ENCODE measurements around the gene SH3RF3.
"Not testable (repeated sequence)": the region's sequence is repeated elsewhere in the genome, so short reads cannot be mapped to it uniquely, and the experiment has no call there.

SH3RF3 gene

DNA sequence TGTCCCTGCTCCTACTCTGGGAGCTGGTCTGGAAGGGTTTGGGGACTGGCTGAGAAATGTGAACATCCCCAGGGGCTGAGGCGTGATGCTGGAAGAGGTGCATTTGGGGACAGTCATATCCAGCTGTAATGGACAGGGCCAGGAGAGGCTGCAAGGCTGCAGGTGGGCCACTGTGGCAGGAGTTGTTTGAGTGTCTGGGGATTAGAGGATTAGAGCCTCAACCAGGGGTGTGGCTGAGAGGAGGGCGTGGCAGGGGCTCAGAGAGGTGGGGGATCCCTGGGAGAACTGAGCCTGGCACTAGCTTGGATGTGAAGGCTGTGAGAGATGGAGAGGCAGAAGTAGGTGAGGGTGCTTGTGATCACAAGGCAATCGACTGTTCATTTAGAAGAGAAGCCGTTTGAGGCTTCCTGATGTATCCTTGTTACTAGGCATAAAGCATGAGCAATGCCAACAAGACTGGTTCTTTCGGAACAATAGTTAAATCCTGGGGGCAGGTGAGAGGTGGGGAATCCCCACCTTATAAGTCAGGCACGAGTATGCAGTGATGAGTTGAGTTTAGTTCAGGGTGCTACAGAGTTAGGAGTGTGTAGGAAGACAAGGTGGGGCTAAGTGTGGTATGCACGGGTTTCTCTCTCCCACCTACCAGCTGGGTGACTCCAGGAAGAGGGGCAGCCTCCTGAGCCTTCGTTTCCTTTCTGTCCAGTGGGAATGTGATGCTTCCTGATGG, 31.9 kb downstream of the SH3RF3 start:
- DNase-seq = no peak

DNA sequence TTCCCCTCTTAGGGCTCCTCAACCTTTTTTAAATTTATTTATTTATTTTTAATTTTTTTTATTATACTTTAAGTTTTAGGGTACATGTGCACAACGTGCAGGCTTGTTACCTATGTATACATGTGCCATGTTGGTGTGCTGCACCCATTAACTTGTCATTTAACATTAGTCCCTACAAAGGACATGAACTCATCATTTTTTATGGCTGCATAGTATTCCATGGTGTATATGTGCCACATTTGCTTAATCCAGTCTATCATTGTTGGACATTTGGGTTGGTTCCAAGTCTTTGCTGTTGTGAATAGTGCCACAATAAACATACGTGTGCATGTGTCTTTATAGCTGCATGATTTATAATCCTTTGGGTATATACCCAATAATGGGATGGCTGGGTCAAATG, 33.4 kb downstream of the SH3RF3 start:
- DNase-seq = not testable (repeated sequence)

DNA sequence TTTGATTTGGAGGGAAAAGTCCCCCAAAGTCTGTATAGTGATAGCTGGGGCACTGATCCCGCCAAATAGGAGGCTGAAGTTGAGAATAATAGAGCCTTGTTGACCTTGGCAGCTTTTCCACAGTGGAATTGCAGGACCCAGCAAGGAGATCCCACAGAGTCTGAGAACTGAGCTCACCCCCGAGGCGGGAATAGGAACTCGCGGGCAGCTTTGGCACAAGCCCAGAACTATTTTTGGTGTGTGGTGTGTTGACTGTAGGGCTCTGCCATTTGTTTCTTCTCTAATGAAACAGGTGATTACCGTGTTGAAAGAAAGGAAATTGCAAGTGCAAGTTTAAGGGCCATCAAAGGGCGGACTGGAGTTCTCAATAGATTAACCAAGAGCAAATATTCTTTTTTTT, 34.0 kb downstream of the SH3RF3 start:
- DNase-seq = no peak

- DNase-seq = no peak
Measured at GRCh38 chr2:109164311-109164710, 35.3 kb downstream of the SH3RF3 start.

DNA sequence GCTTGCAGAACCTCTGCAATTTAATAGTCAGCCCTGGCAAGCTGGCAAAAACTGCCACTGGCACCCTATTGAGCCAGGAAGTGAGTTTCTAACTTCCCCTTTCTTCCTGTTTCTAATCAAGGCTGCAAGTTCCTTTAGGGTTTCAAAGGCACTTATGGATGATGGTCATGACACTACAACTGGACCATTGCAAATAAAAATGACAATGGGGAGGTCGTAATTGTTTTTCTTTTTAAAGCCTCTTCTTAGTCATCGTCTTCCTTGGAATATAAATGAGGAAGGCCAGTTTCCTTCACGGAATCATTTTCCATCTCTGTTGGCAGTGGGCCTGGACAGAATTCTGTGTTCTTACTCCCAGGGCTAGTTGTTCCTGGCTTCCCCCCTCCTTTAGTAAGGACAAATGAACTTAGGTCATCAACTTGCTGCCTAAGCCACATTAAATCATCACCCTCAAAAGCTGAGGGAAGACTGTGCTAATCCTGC, 35.8 kb downstream of the SH3RF3 start:
- DNase-seq = no peak

- no peak for DNase-seq
Measured at GRCh38 chr2:109166811-109167210, 37.8 kb downstream of the SH3RF3 start.

DNA sequence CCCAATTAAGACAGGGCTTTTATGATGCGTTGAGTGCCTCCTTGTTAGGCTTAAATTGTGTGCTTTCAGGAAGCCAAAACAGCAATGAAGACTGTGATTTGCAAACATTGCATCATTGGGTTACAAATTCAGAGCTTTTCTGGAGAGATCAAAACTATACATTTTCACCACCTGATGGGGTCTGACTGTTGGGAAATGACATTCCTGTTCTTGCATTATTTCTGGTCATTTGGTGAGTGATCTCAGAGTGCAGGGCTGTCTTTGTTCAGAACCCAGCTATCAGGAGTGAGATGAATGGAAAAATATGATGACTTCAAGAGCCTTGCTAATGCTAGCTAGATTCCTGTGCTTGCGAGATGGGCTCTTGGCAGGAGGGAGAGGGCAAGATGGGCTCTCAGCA, 39.1 kb downstream of the SH3RF3 start:
- no peak for DNase-seq

GRCh38 chr2:109168716-109169115, 39.7 kb downstream of the SH3RF3 start:
- no peak for DNase-seq

DNA sequence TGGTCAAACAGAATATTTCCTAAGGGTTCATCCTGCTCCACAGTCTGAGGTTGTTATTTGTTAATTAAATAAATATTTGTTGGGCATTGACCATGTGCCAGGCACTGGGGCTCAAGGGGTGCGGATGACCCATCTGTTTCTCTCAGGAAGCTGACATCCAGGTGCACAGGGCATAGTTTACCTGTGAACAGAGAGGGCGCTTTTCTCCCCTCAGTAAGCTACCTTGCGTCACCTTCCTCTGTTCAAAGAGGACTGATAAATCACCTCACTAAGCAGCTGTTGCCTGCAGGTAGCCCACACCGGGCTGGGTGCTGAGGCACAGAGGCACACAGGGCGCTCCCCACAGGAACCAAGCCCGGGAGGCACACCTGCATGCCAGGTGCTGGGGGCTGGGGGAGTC, 41.6 kb downstream of the SH3RF3 start:
- DNase-seq = no peak

GRCh38 chr2:109171444-109172334, 42.7 kb downstream of the SH3RF3 start:
- DNase-seq = no peak

- no peak for DNase-seq
Measured at GRCh38 chr2:109172556-109173105, 43.6 kb downstream of the SH3RF3 start.

DNA sequence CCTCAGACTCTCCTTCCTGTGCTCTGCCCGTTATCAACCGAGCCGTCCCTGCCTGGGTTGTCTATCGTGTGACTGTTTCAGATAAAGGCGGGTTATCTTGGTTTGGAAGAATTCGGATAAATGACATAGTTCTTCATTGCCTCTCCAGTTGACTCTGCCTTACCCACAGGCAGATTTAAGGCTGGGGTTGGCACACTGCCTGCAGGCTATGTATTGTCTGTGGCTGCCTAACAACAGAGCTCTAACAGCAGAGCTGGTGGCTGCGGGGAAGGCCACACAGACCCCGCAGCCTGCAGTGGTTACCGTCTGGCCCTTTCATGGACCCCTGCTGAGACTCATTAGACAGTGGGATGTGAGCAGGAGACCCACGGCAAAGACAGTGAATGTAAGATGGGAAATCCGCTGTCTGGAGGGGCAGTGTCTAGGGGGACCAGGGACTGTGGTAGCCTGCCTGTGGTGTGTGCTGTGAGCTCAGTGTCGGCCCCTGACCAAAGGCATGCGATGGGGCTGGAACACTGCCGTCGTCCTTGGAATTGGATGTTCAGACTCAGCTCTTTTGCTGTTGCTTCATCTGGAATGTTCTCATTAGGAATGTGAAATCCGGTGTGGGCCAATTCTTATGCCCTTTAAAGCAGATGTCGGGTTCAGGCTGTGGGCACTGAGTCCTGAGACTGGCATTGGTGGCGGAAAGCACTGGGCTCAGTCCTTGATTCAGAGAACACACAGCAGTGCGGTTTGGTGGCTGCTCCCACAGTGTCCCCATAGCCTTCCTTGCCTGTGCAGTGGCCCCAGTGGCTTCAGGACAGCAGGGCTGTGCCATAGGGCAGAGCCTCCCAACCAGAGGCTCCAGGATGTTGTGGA, 44.5 kb downstream of the SH3RF3 start:
- no peak for DNase-seq

DNA sequence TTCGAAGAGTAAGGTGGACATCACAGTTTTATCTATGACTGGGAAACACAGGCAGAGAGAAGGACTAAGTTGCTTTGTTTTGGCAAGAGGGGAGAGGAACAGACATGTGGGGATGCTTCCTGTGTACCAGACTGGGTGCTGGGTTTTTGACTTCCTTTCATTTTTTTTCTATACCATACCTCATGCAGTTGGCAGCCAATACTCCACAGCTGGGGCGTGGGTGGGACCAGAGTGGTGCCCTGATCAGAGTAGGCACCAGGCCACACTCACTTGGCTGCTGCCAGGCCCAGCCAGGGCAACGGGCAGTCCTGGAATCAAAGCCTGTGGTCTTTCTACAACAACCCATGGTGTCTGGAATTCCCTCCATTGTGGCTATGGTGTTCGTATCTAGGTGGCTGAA, 45.2 kb downstream of the SH3RF3 start:
- DNase-seq = no peak

GRCh38 chr2:109174626-109175349, 45.8 kb downstream of the SH3RF3 start:
- no peak for DNase-seq

DNA sequence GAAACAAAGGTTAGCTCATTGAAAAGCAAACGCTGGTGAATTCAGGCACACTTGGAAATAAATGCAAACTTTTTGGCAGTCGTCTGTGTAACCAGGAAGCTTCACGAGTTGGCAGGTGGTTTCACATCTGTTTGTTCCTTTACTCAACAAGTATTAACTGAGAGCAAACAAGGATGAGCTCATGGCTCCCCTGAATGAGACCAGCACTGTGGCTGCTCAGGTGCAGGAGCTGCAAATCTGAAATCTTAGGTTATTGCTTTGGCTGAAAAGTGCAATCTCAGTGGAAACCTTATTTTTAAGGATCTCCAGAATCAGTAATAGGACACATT, 46.3 kb downstream of the SH3RF3 start:
- DNase-seq = no peak

GRCh38 chr2:109176928-109177327, 47.9 kb downstream of the SH3RF3 start:
- no peak for DNase-seq

- no peak for DNase-seq
Measured at GRCh38 chr2:109177635-109178034, 48.6 kb downstream of the SH3RF3 start.

DNA sequence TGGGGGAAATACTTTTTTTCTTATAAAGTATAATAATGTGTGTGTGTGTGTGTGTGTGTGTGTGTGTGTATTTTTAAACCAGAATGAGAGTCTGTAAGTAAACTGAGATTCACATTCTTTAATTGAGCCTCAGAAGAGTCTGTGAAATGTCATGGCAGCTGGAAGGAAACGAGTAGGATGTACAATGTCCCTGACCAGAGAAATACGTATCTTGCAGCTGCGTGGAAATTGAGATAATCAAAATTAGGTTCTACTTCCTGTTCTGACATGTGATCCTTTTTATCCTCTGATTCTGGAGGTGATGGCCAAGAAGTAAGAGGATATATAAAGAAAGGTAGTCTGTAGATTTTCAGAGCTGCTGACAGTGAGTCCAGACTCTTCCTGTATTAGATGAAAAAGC, 50.0 kb downstream of the SH3RF3 start:
- DNase-seq = no peak

DNA sequence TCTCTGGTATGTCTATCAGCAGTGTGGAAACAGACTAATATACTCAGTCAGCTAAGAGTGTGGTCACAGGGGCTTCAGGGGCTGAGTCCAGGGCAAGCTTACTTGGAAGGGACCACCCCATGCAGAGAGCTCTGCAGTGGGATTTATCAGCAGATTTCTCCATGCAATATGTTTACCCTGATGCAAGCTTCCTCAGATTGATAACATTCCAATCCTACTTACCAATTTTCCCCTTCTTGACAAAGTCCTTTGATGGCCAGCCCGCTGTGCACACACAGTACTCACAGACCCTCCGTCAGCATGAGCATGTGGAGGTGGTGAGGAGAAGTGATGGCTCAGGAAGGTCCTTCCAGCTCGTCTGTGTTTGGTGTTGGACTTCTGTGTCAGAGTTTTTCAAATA, 51.8 kb downstream of the SH3RF3 start:
- DNase-seq = no peak

DNA sequence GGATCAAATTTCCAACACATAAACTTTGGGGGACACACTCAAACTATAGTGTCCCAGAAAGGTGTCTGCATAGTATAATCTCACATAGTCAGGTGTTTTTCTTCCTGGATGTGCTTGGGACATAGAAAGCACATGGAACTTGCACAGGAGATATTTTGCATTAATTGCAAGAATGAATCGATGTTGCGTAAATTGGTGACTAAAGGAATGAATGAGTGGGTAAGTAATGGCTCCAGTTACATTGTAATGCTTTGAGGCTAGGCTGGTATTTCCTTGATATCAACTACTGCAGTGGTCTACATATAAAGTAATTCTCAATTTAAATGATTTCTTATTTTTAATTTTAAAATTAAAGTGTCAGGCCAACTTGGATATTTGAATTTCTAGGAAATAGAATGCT, 53.4 kb downstream of the SH3RF3 start:
- DNase-seq = no peak

- DNase-seq = no peak
Measured at GRCh38 chr2:109183871-109184270, 54.9 kb downstream of the SH3RF3 start.

DNA sequence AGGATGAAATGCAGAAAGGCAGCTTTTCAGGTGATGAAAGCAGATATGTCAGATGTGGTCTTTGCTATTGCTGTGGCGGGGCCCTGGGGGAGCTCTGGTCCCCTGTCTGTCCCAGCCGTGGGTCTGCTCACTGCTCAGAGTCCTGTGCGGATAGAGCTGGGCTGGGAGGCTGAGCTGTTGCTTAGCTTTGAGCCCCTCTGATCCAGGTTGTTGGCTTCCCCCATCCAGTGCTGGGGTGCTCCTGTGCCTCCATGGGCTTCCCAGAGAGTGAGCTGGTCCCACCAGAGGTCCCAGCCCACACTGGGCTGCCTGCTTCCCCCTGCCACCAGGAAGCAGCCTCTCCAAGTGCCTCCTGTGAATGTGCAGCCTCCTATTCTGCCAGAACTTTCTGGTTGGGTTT, 55.4 kb downstream of the SH3RF3 start:
- DNase-seq = no peak
